ENCODE measurements around the gene PDGFD.

PDGFD gene

DNA sequence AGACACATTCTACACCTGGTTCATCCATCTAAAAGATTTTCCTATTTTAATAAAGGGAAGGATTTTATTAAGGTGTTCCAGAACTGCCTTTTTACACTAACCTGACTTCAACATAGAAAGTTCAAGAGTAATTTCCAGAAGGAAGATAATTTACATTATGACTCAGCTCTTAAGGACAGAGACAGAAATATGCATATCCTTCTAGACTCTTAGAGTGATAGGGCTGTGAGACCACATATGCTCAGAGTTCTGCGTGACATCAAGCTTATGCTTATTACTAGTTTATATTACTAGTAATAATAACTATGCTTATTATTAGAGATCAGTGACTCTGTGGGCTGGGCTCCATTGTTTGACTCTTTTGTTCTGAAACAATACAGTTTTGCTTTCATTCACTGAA is 4.6 kb downstream of the PDGFD start:
- peak; percentile 2 for DNase-seq (ENCODE audit: low read depth)

GRCh38 chr11:104155375-104155774 is 8.6 kb downstream of the PDGFD start:
- TF ChIP-seq CTCF (IDR thresholded peaks at IDR 0.05; ENCODE audit: insufficient read depth, low read depth, low read length, missing control alignments): no peak
- DNase-seq (ENCODE audit: low read depth): no peak
- H3K4me3 ChIP-seq (ENCODE audit: low read length): no peak overlapping the region

More for the DNA sequence above, 4.6 kb downstream of the PDGFD start:
- H3K4me3 ChIP-seq (ENCODE audit: low read length): no peak overlapping the region
- no peak for TF ChIP-seq CTCF (IDR thresholded peaks at IDR 0.05; ENCODE audit: insufficient read depth, low read depth, low read length, missing control alignments)

DNA sequence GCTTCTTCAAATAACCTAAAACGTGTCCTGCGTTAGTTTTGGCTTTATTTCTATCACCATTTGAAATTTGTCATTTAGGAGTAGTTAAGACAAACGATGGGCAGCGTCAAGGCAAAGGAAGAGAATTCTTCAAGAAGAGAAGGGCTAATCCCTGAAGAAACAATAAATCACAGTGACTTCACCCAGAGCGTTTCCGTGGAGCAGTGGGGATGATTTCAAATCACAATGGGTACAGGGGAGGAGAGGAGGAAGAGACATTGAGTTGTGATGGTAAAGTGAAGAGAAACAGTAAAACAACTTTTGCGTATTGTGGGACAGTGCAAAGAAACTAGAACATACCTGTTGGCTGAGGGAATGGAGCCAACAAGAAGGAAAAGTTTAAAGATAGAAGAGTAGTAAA is 9.7 kb downstream of the PDGFD start:
- no peak for TF ChIP-seq CTCF (IDR thresholded peaks at IDR 0.05; ENCODE audit: insufficient read depth, low read depth, low read length, missing control alignments)
- no peak overlapping the region for H3K4me3 ChIP-seq (ENCODE audit: low read length)
- DNase-seq (ENCODE audit: low read depth): no peak

GRCh38 chr11:104152941-104153505 is 10.9 kb downstream of the PDGFD start:
- DNase-seq (ENCODE audit: low read depth): no peak

GRCh38 chr11:104151404-104152204 is 12.3 kb downstream of the PDGFD start:
- peak; percentile 30 for TF ChIP-seq CTCF (IDR thresholded peaks at IDR 0.05; ENCODE audit: insufficient read depth, low read depth, low read length, missing control alignments)
- no peak overlapping the region for H3K4me3 ChIP-seq (ENCODE audit: low read length)
- DNase-seq (ENCODE audit: low read depth): peak; percentile 43

More at GRCh38 chr11:104152941-104153505, 10.9 kb downstream of the PDGFD start:
- TF ChIP-seq CTCF (IDR thresholded peaks at IDR 0.05; ENCODE audit: insufficient read depth, low read depth, low read length, missing control alignments): no peak
- H3K4me3 ChIP-seq (ENCODE audit: low read length): no peak overlapping the region

DNA sequence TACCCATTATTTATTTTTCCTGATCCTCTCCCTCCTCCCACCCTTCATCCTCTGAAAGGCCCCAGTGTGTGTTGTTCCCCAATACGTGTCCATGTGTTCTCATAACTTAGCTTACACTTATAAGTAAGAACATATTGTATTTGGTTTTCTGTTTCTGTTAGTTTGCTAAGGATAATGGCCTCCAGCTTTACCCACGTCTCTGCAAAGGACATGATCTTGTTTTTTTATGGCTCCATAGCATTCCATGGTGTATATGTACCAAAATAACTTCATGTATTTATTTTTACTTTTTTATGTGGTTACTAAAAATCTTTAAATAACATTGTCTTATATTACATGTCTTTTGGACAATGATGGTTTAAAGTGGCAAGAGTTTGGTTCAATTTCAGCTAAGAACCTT is 15.2 kb downstream of the PDGFD start:
- DNase-seq (ENCODE audit: low read depth): no peak
- no peak for TF ChIP-seq CTCF (IDR thresholded peaks at IDR 0.05; ENCODE audit: insufficient read depth, low read depth, low read length, missing control alignments)
- no peak overlapping the region for H3K4me3 ChIP-seq (ENCODE audit: low read length)

Measured in epithelial cell of esophagus (primary cell).